Brain microvascular endothelial cell (primary cell): ENCODE measurements around the gene CTDSPL.
A peak's percentile ranks its signal among the peaks of the same experiment; 100 is the strongest.

Source experiments
- DNase-seq: peaks from one replicate; pipeline ENCODE4 v3.0.0-alpha.2; 2020
- H3K27ac ChIP-seq: fragments of 250-450 bp; sonication (Bioruptor Pico); 2 replicates; pipeline ENCODE4 v1.5.1; 2020; ENCODE audit warnings: mild to moderate bottlenecking, moderate library complexity
- H3K27me3 ChIP-seq: fragments of 250-450 bp; sonication (Bioruptor Pico); replicated peaks from 2 replicates; pipeline ENCODE4 v1.5.1; 2020; ENCODE audit warnings: mild to moderate bottlenecking
- H3K36me3 ChIP-seq: fragments of 250-450 bp; sonication (Bioruptor Pico); replicated peaks from 2 replicates; pipeline ENCODE4 v1.5.1; 2020; ENCODE audit warnings: mild to moderate bottlenecking
- H3K4me3 ChIP-seq: 2 replicates; pipeline ENCODE4 v1.5.1; 2011; ENCODE audit warnings: low read depth, mild to moderate bottlenecking, control low read depth, low read length, moderate library complexity
- in situ Hi-C: cut with HindIII; loops from 2 replicates; pipeline ENCODE4 v1.10.0; 2017; ENCODE audit warnings: low sequenced_read_pairs, low pct_ligation_motif_present
- TF ChIP-seq, protein P1 (sequence below): IDR thresholded peaks from 2 replicates; pipeline ENCODE4 v1.5.1; 2011; ENCODE audit warnings: low read depth, mild to moderate bottlenecking, moderate library complexity, low read length, control low read depth, inconsistent platforms; ENCODE audit errors: missing control alignments

Gene CTDSPL

DNA sequence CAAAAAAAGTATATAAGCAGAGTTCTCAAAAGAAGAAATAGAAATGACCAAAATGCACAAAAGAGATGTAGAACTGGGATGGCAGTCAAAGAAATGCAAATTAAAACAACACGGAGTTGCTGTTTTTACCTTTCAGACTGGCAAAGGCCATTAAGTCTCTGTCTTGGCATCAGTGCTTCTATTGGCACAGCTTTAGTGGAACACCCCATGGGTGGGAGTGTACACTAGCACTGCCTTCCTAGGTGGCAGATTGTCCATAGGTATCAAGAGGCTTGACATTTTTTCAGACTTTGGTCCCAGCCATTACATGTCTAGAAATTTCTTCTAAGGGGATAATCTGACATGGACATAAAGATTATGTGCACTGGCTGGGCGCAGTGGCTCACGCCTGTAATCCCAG is 70.8 kb downstream of the CTDSPL start:
- DNase-seq, result no peak
- no peak overlapping the region for H3K4me3 ChIP-seq
- H3K27ac ChIP-seq, result no peak overlapping the region
- no peaks in the 10 kb centered on the region for H3K36me3 ChIP-seq
- no peaks in the 10 kb centered on the region for H3K27me3 ChIP-seq
- TF ChIP-seq, protein P1, sequence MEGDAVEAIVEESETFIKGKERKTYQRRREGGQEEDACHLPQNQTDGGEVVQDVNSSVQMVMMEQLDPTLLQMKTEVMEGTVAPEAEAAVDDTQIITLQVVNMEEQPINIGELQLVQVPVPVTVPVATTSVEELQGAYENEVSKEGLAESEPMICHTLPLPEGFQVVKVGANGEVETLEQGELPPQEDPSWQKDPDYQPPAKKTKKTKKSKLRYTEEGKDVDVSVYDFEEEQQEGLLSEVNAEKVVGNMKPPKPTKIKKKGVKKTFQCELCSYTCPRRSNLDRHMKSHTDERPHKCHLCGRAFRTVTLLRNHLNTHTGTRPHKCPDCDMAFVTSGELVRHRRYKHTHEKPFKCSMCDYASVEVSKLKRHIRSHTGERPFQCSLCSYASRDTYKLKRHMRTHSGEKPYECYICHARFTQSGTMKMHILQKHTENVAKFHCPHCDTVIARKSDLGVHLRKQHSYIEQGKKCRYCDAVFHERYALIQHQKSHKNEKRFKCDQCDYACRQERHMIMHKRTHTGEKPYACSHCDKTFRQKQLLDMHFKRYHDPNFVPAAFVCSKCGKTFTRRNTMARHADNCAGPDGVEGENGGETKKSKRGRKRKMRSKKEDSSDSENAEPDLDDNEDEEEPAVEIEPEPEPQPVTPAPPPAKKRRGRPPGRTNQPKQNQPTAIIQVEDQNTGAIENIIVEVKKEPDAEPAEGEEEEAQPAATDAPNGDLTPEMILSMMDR, result no peak
- in situ Hi-C loops, result no loop called here

DNA sequence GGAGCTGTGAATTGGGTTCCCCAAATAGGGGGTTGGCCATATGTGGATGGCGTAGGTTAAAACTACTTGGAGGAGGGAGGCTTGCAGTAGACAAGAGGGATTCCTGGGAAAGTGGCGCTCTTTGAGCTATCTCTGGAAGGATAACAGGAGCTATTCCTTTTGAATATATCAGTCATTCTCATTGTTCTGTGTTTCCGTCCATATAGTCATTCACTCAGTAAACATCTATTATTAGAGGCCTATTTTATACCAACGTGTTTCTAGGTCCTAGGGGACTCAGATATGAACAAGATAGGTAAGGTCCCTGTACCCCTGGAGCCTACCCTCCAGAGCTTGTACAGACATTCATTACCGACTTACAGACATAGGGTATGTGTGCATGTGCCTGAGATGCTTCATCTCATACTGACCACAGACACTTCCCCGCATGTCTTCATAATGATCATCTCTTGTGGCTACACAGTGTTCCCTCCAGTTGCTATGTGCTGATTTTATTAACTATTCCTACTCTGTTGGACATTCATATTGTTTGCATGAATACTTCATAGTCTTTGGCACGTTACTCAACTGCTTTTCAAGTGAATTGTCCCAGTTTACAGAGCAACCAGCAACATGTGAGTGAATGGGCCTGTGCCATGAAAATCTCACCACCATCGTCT is 73.1 kb downstream of the CTDSPL start:
- TF ChIP-seq, protein P1, result no peak
- in situ Hi-C loops, result no loop called here
- no peaks in the 10 kb centered on the region for H3K27me3 ChIP-seq
- no peaks in the 10 kb centered on the region for H3K36me3 ChIP-seq
- peak; percentile 41 for DNase-seq
- H3K27ac ChIP-seq, result peak overlapping the region; percentile 70
- no peak overlapping the region for H3K4me3 ChIP-seq

- Histone ChIP-seq H3K36me3 (no peaks in the 10 kb centered on the region), H3K4me3 (no peak overlapping the region), H3K27ac (peak overlapping the region; percentile 70), H3K27me3 (no peaks in the 10 kb centered on the region)
- DNase-seq, result no peak
- in situ Hi-C loops, result no loop called here
- TF ChIP-seq, protein P1, result no peak
These were observed 73.6 kb downstream of the CTDSPL start for GRCh38 chr3:37935290-37935668.

DNA sequence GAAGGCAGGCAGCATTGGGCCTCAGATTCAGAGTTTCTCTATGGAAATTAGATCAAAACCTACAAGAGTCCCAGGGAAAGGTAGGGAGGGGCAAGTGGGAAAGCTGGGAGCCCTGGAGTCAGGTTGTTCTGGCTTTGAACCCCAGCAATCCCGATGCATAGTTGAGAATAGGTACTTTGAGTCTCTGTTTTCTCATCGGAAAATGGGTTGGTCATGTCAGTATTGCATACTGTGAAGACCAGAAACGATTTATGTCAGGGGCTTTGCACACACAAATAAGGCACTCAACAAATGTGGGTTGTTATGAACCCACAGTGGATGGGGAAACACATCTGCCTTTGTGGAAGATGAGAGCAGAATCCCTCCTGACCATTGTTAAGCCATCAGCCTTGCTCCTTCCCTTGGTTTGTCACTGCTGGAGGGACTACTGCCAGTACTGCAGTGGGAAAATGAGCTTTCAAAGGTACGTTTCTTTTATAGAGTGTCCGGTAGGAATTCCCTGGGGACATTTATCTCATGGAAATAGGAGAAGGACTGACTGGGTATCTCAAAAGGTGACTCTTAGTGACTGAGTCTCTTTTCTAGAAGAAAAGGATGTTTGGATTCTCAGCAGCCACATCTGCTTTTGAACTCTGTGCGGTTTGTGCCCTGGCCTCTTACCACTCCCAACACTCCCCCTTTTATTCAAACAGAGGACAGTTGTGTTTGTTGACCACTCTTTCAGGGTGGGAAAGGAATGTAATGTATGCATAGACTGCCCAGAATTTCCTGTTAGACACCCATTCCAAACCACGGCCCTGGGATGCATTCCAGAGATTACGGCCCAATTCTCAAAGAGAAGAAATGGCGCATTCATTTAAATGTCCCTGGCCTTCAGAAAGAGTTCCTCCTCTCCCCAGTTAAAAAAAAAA is 74.3 kb downstream of the CTDSPL start:
- no peak overlapping the region for H3K4me3 ChIP-seq
- TF ChIP-seq, protein P1, result no peak
- DNase-seq, result peak; percentile 93
- H3K27me3 ChIP-seq, result no peaks in the 10 kb centered on the region
- in situ Hi-C loops, result no loop called here
- H3K27ac ChIP-seq, result peak overlapping the region; percentile 70
- H3K36me3 ChIP-seq, result no peaks in the 10 kb centered on the region

DNA sequence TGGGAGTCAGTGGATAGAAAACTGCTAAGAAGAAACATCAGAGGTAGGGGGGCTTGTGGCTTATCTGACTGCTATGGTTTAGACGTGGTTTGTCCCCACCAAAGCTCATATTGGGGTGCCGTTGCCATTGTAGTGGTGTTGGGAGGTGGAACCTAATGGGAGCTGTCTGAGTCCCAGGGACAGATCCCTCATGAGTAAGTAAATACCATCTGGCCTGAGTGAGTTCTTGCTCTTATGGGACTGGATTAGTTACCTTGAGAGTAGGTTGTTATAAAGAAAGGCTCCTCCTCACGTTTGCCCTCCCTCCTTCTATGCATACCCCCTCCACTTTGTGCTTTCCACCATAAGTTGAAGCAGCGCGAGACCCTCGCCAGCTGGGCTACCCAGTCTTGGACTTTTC is 75.5 kb downstream of the CTDSPL start:
- H3K27me3 ChIP-seq, result no peaks in the 10 kb centered on the region
- in situ Hi-C loops, result no loop called here
- H3K4me3 ChIP-seq, result no peak overlapping the region
- no peaks in the 10 kb centered on the region for H3K36me3 ChIP-seq
- TF ChIP-seq, protein P1, result no peak
- no peak for DNase-seq
- H3K27ac ChIP-seq, result peak overlapping the region; percentile 70
